HG02981 (cell line): Measurements from ENCODE around the gene NUP153.
"Not testable (repeated sequence)": the region's sequence is repeated elsewhere in the genome, so short reads cannot be mapped to it uniquely, and the experiment has no call there.

ENCODE experiments used
- ATAC-seq: cut with Tn5 transposase; IDR thresholded peaks from one replicate; pipeline ENCODE4 v1.9.1; 2021; ENCODE audit warnings: mild to moderate bottlenecking, moderate library complexity; ENCODE audit not compliant: unreplicated experiment

Gene NUP153

DNA sequence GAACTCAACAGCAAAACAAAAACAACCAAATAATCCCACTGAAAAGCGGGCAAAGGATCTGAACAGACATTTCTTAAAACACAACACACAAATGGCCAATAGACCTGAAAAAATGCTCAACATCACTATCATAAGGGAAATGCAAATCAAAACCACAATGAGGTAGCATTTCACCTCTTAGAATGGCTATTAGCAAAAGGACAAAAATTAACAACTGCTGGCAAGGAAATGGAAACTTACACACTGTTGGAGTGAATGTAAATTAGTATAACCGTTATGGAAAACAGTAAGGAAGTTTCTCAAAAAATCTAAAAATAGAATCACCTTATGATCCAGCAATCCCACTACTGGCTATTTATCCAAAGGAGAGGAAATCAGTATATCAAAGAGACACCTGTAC lies 85.7 kb downstream of the NUP153 start:
- ATAC-seq = peak; percentile 82

DNA sequence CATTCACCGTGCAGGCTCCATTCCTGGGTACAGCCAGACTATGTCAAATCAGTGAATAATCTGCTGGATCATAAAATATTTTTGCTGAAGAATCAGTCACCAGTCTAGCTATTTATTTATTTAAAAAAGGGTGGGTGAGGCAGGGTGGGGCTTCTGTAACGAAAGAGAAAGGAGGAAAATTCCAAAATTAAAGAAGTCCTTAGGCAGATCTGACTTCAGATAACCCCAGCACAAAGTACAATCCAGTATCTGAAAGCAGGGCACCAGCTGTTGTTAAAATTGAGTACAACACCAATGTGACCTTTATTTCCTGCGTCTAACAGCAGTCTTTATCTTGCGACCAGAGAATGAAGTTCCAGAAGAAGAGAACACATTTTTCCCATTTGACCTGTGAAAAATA lies 90.9 kb downstream of the NUP153 start:
- ATAC-seq = no peak

DNA sequence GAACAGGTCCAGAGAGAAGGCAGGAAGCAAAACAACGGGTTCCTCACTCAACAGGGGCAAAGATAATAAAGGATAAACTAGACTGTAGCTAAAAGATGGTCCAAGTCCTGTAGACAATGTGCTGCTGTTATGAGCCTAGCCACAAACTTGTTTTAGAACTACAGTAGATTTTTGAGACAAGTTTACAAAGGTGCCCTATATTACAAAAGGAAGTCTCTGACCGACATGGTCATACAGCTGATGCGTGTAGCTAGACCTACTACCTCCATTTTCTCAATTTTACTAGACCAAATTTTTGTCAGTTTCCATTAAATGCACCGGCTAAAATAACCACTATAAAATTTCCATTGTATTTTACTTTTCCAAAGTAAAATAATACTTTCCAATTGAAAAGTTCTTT lies 94.7 kb downstream of the NUP153 start:
- ATAC-seq = no peak

DNA sequence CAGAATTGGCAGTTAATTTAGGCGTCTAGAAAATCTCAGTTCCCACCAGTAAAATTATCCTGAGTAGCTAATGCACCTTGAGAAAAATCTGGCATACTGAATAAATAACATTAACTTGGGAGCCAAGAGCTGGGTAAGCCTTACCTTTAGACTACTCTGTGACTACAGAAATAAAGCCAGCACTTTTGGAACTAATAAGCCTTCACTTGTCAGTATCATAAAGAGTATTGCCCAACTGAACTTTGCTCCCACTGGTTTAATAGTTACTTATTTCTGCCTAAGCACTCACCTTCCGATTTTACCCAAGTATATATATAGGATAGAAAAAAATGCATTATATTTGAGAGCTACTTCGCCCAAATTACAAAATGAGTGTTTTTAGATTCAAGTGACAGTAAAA lies 95.9 kb downstream of the NUP153 start:
- ATAC-seq = no peak

DNA sequence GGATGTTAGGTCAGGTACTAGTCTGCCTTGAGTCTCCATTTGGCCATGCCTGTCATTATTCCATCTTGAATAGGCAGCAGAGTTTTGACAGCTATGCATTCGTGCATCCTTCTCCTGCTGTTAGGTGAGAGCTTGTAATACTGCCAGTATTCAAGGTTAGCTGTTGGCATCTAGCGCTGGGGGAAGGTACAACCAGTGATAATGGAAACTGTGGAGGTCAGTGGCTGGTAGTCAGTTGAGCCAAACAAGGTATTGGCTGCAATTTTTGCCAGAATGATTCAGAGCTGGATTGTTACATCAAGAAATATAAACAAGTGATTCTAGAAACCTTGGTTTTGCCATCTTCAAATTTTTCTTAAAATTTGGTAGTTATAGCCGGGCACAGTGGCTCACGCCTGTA lies 100.1 kb downstream of the NUP153 start:
- ATAC-seq = no peak

DNA sequence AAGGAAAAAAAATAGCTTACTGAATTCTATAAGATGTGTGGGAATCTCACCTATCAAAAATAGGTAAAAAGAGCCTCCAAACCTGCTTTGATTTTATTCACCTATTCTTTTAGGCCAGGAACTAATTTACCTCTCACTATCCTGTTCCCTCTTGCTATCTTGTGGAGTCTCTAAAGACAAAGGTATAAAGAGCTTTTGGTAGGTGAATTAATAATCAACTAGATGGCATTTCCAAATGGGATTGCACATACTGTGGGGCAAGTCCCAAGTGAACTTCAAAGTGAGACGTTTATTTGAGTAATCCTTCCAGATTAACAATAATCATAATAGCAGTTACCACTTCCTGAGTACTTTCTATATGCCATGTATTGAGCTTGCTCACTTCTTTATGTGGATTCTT lies 103.8 kb downstream of the NUP153 start:
- ATAC-seq = no peak

- no peak for ATAC-seq
Measured at GRCh38 chr6:17601386-17601703, 105.4 kb downstream of the NUP153 start.

DNA sequence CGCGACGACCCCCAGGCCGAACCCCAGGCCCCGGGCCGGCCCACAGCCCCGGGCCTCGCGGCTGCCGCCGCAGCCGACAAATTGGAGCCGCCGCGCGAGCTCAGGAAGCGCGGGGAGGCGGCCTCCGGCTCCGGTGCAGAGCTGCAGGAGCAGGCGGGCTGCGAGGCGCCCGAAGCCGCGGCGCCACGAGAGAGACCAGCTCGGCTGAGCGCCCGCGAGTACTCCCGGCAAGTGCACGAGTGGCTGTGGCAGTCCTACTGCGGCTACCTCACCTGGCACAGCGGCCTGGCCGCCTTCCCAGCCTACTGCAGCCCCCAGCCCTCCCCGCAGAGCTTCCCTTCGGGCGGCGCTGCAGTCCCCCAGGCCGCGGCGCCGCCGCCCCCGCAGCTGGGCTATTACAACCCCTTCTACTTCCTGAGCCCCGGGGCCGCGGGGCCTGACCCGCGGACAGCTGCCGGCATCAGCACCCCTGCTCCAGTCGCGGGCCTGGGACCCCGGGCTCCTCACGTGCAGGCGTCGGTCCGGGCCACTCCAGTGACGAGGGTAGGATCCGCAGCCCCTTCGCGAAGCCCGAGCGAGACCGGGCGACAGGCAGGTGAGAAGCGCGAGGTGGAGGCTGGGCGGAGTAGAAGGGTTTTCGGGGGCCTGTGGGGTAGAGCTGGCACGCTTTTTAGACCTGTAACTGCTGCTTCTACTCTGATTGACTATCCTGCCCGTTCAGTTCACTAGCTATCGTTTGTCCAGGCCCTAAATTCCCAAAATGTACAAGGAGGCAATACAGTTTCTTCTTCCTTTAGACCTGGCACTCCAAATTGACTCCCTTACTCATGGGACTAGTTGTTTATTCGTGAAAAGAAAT lies 106.0 kb downstream of the NUP153 start:
- ATAC-seq = peak; percentile 49

DNA sequence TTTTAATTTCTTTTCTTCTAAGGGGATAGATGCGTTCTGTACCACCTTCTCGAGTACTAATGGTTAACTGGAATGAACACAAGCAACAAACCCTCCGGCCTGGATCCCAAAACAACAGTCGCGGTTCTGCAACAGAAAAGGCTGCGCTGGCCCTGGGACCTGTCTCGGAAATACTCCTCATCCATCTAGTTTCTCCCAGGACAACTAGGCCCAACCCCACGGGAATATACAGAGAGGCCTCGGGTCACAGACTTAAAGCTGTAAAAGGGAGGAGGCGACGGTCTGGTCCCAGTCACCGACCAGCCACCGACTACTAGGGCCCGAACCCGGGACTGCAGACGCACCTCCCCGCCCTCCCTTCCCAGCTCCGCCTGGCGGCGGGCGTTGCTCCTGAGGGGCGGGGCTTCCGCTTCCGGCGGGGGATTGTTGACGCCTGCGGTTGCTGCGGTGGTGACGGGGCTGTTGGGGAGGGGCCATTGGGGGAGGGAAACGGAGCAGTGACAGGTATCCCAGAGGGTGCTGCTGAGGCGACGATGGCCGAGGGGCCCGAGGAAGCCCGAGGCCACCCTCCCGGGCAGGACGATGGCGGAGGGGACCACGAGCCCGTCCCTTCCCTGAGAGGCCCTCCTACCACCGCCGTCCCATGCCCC lies 106.7 kb downstream of the NUP153 start, which contains the start of gene FAM8A1:
Gene FAM8A1, plus strand, starts transcription at position 426 of the 650 bp plus-strand sequence. Its CDS starts 108 bp downstream, at position 534.
- ATAC-seq = peak; percentile 81

GRCh38 chr6:17596085-17596484 lies 110.6 kb downstream of the NUP153 start:
- no peak for ATAC-seq

GRCh38 chr6:17593246-17593645 lies 113.5 kb downstream of the NUP153 start:
- no peak for ATAC-seq

DNA sequence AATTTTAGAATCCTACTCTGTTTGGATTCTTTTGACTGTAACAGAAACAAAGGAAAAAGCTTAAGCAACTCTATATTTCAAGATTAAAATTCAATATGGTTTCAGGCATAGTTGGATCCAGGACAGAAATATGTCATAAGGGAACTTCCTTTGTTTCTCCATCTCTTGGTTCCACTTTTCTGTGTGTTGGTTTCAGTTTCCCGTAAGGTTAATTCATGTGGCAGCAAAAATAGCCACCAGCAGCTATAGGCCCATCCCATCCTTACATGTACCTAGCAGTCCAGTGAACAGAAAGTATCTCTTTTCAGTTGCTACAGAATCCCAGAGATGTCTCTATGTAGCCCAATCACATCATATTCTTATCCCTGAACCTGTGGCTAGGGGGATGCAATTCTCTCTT lies 115.4 kb downstream of the NUP153 start:
- ATAC-seq = no peak

DNA sequence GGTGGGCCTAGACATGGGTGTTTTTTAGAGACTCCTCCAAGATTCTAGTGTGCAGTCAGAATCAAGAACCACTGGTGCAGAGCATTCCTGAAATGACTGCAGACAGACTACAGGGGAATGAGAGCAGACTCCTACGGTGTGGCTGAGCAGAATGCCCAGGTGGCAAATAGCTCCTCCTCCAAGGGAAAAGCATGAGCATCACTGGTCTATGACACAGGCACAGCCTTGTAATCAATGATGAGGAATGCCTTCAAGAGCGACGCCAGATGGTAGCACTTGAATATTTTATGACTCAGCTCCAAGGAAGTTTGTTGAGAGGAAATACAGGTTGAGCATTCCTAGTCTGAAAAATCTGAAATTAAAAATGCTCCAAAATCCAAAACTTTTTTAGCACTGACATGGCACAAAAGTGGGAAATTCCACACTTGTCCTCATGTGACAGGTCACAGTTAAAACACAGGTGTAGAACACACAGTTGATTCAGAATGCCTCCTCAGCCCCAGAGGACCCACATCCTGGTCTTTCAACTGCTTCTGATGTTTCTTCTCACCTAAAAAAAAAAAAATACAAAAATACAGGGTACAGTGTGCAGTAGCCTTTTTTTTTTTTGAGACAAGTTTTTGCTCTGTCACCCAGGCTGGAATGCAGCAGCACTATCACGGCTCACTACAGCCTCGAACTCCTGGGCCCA lies 117.2 kb downstream of the NUP153 start:
- ATAC-seq = no peak

DNA sequence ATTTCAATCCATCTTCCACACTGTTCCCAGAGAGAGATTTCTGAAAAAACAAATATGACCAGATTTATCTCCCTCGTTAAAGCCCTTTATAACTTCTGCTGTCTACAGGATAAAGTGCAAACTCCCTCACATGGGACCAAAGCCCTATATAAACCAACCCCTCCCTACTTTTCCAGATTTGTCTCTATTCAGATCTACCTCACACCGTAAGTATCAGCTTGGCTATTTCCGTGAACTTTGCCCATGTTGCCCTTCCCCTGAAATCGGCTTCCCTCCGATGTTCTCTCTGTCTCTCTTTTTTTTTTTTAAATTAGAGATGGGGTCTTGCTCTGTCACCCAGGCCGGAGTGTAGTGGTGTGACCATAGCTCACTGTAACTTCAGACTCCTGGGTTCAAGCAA lies 118.7 kb downstream of the NUP153 start:
- ATAC-seq = no peak

- not testable (repeated sequence) for ATAC-seq
Measured at GRCh38 chr6:17586623-17587022, 120.1 kb downstream of the NUP153 start.

DNA sequence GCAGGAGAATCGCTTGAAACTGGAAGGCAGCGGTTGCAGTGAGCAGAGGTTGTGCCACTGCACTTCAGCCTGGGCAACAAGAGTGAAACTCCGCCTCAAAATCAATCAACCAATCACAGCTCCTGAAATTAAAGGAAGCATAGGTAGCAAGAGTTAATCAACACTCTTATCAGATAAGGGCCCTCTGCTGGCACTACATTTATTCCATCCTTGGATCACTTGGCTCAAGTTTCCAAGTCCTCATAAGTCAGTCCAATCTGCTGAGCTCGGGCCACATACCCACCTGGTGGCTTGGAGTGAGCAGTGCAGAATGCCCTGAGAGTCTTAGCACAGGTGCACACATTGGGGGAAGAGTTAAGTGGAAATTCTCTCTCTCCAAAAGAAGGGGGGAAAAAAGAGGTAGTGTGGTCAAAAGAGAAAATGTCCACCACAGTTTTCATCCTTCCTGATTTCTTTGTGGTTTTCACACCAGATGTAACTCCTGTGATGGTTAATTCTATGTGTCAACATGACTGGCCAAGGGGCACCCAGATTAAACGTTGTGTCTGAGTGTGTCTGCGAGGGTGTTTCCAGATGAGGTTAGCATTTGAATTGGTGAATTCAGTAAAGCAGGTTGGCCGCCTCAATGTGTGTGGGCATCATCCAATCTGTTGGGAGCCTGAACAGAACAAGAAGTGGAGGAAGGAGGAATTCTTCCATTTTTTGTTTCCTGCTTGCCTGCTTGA lies 120.8 kb downstream of the NUP153 start:
- no peak for ATAC-seq

GRCh38 chr6:17584241-17584803 lies 122.4 kb downstream of the NUP153 start:
- ATAC-seq = peak; percentile 49

- no peak for ATAC-seq
Measured at GRCh38 chr6:17583811-17584210, 122.9 kb downstream of the NUP153 start.

DNA sequence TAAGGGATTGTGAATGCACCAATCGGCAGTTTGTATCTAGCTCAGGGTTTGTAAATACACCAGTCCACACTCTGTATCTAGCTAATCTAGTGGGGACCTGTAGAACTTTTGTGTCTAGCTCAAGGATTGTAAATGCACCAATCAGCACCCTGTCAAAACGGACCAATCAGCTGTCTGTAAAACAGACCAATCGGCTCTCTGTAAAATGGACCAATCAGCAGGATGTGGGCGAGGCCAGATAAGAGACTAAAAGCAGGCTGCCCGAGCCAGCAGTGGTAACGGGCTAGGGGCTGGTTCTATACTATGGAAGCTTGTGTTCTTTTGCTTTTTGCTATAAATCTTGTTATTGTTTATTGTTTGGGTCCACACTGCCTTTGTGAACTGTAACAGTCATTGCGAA lies 125.4 kb downstream of the NUP153 start:
- not testable (repeated sequence) for ATAC-seq

DNA sequence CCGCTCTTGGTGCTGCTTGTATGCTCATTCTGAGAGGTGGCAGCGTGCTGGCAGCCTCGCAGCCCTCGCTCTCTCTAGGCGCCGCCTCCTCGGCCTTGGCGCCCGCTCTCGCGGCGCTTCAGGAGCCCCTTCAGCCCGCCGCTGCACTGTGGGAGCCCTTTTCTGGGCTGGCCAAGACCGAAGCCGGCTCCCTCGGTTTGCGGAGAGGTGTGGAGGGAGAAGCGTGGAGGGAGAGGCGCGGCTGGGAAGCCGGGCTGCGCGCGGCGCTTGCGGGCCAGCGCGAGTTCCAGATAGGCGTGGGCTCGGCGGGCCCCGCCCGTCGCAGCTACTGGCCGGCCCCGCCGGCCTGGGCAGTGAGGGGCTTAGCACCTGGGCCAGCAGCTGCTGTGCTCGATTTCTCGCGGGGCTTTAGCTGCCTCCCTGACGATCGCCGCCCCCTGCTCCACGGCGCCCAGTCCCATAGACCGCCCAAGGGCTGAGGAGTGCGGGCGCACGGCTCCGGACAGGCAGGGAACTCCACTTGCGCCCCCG lies 126.1 kb downstream of the NUP153 start:
- ATAC-seq = peak; percentile 54

- ATAC-seq = no peak
Measured at GRCh38 chr6:17577059-17577458, 129.7 kb downstream of the NUP153 start.
